Fibroblast of the aortic adventitia (primary cell): Measurements from ENCODE around the gene NME3. TPM values are rescaled to one million over a fixed set of nuclear protein-coding genes. Genes with fewer than 3 reads are reported as not detected.
A peak's percentile ranks its signal among the peaks of the same experiment; 100 is the strongest.

ENCODE experiments used
- DNase-seq: peaks from one replicate; pipeline ENCODE4 v3.0.0-alpha.2; 2010; ENCODE audit warnings: low read depth
- H3K4me3 ChIP-seq: 2 replicates; pipeline ENCODE4 v1.5.1; 2011; ENCODE audit warnings: low read depth, mild to moderate bottlenecking, control low read depth, low read length, moderate library complexity
- total RNA-seq: library from RNA; depleted of rRNA; stranded (reverse); fragments of >200 nt; gene quantifications from 2 replicates; pipeline ENCODE4 v1.2.3, GENCODE V29; 2012; ENCODE audit warnings: low replicate concordance
- TF ChIP-seq, protein P1 (sequence below): IDR thresholded peaks from 2 replicates; pipeline ENCODE4 v1.5.1; 2011; ENCODE audit warnings: mild to moderate bottlenecking, low read length, control low read depth, inconsistent platforms; ENCODE audit not compliant: insufficient read depth

Gene NME3
- total RNA-seq, 1 donor = 27.1 TPM

DNA sequence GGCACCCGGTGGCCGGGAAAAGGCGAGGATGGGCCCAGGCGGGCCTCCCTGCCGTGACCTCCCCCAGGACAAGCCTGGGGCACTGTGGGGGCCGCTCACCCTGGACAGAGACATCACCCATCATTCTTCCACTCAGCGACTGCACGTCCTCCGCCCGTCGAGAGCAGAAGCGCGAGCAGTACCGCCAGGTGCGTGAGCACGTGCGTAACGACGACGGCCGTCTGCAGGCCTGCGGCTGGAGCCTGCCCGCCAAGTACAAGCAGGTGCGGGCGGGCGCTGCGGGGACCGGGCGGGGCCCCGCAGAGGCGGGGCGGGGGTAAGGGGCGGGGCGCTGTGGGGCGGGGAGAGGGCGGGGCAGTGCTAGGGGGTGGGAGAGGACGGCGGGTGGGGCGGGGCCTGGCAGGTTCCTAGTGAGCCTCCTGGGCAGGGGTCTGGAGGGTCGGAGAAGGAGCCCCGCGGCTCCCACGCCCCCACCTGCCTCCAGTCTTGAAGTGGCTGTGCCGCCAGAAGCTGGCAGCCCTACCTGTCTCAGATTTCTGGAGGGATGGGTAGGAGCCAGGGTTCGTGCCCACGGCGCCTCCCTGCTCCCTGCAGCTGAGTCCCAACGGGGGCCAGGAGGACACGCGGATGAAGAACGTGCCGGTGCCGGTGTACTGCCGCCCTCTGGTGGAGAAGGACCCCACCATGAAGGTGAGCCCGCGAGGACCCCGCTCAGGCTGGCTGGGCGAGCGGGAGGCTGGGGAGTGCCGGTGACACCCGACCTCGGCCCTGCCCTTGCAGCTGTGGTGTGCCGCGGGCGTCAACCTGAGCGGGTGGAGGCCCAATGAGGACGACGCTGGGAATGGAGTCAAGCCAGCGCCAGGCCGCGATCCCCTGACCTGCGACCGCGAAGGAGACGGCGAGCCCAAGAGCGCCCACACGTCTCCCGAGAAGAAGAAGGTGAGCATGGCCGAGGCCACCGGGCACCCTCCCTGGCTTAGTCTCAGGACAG, 7.5 kb downstream of the NME3 start:
- TF ChIP-seq, protein P1, sequence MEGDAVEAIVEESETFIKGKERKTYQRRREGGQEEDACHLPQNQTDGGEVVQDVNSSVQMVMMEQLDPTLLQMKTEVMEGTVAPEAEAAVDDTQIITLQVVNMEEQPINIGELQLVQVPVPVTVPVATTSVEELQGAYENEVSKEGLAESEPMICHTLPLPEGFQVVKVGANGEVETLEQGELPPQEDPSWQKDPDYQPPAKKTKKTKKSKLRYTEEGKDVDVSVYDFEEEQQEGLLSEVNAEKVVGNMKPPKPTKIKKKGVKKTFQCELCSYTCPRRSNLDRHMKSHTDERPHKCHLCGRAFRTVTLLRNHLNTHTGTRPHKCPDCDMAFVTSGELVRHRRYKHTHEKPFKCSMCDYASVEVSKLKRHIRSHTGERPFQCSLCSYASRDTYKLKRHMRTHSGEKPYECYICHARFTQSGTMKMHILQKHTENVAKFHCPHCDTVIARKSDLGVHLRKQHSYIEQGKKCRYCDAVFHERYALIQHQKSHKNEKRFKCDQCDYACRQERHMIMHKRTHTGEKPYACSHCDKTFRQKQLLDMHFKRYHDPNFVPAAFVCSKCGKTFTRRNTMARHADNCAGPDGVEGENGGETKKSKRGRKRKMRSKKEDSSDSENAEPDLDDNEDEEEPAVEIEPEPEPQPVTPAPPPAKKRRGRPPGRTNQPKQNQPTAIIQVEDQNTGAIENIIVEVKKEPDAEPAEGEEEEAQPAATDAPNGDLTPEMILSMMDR = peak; percentile 20
- no peak overlapping the region for H3K4me3 ChIP-seq
- DNase-seq = no peak

DNA sequence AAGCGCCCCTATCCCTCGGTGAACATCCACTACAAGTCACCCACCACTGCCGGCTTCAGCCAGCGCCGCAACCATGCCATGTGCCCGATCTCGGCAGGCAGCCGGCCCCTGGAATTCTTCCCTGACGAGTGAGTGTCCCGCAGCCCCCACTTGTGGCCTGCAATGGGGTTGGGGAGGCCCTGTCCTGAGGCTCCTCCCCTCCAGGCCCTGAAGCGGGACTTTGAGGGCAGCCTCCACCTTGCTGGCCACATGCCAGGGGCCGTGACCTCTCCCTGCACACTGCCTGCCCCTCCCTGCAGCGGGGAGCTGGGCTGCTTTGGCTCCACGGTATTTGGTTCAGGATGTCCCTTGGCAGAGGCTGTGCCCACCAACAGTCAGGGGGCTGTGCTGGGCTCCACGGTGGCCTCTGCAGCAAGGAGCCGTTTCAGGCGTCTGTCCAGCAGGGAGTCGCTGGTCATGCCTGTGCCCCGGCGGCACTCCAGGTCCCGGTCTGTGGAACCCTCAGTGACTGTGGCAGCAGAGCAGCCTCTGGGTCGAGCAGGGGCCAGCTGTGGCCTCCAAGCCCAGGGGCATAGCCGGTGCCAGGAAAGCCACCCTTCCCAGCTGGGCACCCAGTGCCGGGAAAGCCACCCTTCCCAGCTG, 8.3 kb downstream of the NME3 start:
- TF ChIP-seq, protein P1 = no peak
- H3K4me3 ChIP-seq = no peak overlapping the region
- DNase-seq = no peak

DNA sequence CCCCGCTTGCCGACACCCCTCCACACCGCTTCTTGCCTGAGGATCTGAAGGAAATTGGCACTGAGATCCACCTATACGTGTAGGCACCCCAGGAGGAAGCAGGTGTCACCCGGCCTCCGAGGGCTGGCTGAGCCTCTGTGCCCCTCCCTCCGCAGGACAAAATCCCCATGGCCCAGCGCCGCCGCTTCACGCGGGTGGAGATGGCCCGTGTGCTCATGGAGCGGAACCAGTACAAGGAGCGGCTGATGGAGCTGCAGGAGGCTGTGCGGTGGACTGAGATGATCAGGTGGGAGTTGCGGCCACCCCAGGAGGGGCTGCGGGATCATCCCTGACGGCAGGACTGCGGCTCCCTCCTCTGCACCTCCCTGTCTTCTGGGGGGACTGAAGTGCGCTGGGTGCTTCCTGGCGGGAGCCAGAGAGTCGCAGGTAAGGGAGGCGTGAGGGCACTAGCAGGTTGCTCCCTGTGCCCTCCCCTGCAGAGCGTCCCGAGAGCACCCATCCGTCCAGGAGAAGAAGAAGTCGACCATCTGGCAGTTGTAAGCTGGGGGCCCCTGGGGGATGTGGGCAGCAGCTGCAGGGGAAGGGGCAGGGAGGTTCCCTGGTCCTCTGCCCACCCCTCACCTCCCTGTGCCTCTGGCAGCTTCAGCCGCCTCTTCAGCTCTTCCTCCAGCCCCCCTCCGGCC, 9.0 kb downstream of the NME3 start:
- H3K4me3 ChIP-seq = no peak overlapping the region
- DNase-seq = no peak
- TF ChIP-seq, protein P1 = no peak

DNA sequence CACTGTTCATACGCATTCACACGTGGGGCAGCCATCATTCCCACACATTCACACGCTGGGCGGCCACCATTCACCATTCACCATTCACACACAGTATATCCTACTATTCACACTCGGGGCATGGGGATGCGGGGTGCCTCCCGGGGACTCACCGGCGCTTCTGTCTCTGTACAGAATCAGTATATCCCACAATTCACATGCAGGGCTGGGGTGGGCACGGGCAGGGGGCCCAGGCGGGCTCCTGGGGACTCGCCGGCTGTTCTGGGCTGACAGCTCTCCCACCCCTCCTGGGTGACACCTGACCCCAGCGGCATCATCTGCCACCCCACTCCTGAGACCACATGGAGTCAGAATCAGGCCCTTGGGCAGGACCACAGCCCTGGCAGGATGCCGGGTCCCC, 9.6 kb downstream of the NME3 start:
- H3K4me3 ChIP-seq = no peak overlapping the region
- no peak for DNase-seq
- TF ChIP-seq, protein P1 = no peak

DNA sequence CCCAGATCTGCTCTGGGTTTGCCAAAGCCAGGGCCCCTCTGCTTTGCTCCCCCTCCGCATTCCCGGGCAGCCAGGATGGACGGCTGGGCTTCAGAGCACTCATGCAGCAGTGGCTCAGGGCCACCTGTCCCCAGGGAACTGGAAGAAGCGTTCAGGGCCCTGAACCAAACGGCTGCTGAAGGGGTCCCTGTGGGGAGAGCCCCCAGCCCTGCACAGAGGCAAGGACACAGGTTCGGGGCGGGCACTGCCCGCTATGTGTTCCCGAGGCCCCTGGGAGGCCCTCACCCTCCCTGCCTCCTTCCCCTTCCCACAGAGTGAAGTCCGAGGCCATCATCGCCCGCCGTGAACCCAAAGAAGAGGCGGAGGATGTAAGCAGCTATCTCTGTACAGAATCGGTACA, 10.4 kb downstream of the NME3 start:
- DNase-seq = no peak
- TF ChIP-seq, protein P1 = no peak

DNA sequence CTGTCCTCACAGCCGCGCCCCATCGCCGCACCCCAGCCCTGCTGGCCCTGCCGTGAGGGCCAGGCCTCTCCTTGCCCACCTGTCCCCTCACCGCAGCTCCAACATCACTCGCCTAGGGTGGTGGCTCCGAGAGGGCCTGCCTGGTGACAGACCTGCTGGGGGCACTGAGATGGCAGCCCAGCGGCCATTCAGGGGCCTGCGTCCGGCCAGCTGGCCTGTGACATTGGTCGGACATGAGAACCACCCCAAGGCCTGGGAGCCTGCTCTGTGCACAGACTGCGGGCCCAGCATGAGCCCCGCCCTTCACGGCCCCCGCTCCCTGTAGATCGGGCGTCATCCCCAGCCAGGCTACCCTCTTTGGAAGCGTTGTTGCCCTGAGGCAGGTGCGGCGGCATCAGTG, 11.8 kb downstream of the NME3 start:
- TF ChIP-seq, protein P1 = no peak
- DNase-seq = no peak
- H3K4me3 ChIP-seq = no peak overlapping the region

More for the DNA sequence above, 10.4 kb downstream of the NME3 start:
- H3K4me3 ChIP-seq = no peak overlapping the region
